Peyer's patch (tissue), 4 donors: ENCODE measurements around the gene DVL2. TPM values are rescaled to one million over a fixed set of nuclear protein-coding genes. Genes with fewer than 3 reads are reported as not detected.

ENCODE experiments used
- DNase-seq, 3 donors: peaks; one replicate each; pipeline ENCODE4 v3.0.0-alpha.2; 2017 to 2019
- H3K27ac ChIP-seq, 4 donors: fragments of 200-600 bp; sonication (generic); one replicate each; pipeline ENCODE4 v1.5.1; 2016 to 2019
- H3K27me3 ChIP-seq, 2 donors: fragments of 200-600 bp; sonication (generic); one replicate each; pipeline ENCODE4 v1.5.1; 2019
- H3K36me3 ChIP-seq, 3 donors: fragments of 200-600 bp; sonication (generic); one replicate each; pipeline ENCODE4 v1.5.1; 2016 to 2019
- H3K4me1 ChIP-seq, 4 donors: fragments of 200-600 bp; sonication (generic); one replicate each; pipeline ENCODE4 v1.5.1; 2016 to 2019
- H3K4me3 ChIP-seq, 4 donors: fragments of 200-600 bp; sonication (generic); 1 replicate in 3 of 4; 2 replicates in 1 of 4; pipeline ENCODE4 v1.5.1; 2016 to 2019; ENCODE audit warnings: mild to moderate bottlenecking in 1 of 4
- H3K9me3 ChIP-seq, 4 donors: fragments of 200-600 bp; sonication (generic); one replicate each; pipeline ENCODE4 v1.5.1; 2016 to 2019; ENCODE audit warnings: mild to moderate bottlenecking in 1 of 4
- CTCF ChIP-seq, 6 experiments: fragments of 450-650 bp in 4 of 6; fragments of 200-600 bp in 2 of 6; sonication (generic) in 1 of 6; IDR thresholded peaks; one replicate each; pipeline ENCODE4 v1.5.1; 2017 to 2019; ENCODE audit warnings: antibody characterized with exemption in 6 of 6, mild to moderate bottlenecking in 3 of 6, moderate library complexity in 1 of 6
- POLR2A ChIP-seq, 2 donors: fragments of 450-650 bp; IDR thresholded peaks; one replicate each; pipeline ENCODE4 v1.5.1; 2017; ENCODE audit warnings: antibody characterized with exemption in 2 of 2, mild to moderate bottlenecking in 2 of 2, moderate library complexity in 2 of 2
- total RNA-seq, 4 donors: library from RNA; depleted of rRNA; stranded (reverse); fragments of >200 nt; gene quantifications; one replicate each; pipeline ENCODE4 v1.1.0, GENCODE V29; 2016

DVL2 gene
- total RNA-seq, 4 donors from 2014 or later, result 42.1 to 61.9 (median 50.1) TPM

GRCh38 chr17:7242717-7243452 lies 8.6 kb upstream of the DVL2 start:
- DNase-seq, result peak; percentile 97 to 99 (median 97)
- Histone ChIP-seq H3K4me3 (peak overlapping the region; percentile 81 to 95 (median 88)), H3K27ac (peak overlapping the region; percentile 98 to 99 (median 98)), H3K4me1 (peaks cover 0 to 25% (median 13%) of the 10 kb centered on the region in 4 donors), H3K36me3 (peaks cover 0 to 48% (median 0%) of the 10 kb centered on the region in 3 donors), H3K9me3 (no peaks in the 10 kb centered on the region), H3K27me3 (no peaks in the 10 kb centered on the region)
- TF ChIP-seq POLR2A (IDR thresholded peaks at IDR 0.05) (peak; percentile 47 to 59), CTCF (IDR thresholded peaks at IDR 0.05) (peak in 3 of 6 experiments; percentile 5 to 25 (median 5))

GRCh38 chr17:7241783-7242716 lies 7.7 kb upstream of the DVL2 start, which contains the start of gene GABARAP:
Gene GABARAP (minus strand): TSS chr17:7242449. CDS start chr17:7242330, 119 bp downstream.
- H3K4me1 ChIP-seq, result peaks cover 0 to 32% (median 13%) of the 10 kb centered on the region in 4 donors
- no peaks in the 10 kb centered on the region for H3K9me3 ChIP-seq
- H3K27ac ChIP-seq, result peak within 1 kb of the TSS; percentile 98 to 99 (median 98)
- no peaks in the 10 kb centered on the region for H3K27me3 ChIP-seq
- peak within 1 kb of the TSS; percentile 81 to 95 (median 88) for H3K4me3 ChIP-seq
- TF ChIP-seq POLR2A (IDR thresholded peaks at IDR 0.05) (peak; percentile 47 to 59), CTCF (IDR thresholded peaks at IDR 0.05) (no peak)
- DNase-seq, result peak; percentile 95 to 97 (median 96)
- H3K36me3 ChIP-seq, result peaks cover 0 to 47% (median 0%) of the 10 kb centered on the region in 3 donors

- TF ChIP-seq CTCF (IDR thresholded peaks at IDR 0.05) (no peak), POLR2A (IDR thresholded peaks at IDR 0.05) (no peak)
- H3K9me3 ChIP-seq, result no peaks in the 10 kb centered on the region
- H3K36me3 ChIP-seq, result peaks cover 0 to 47% (median 0%) of the 10 kb centered on the region in 3 donors
- H3K27me3 ChIP-seq, result no peaks in the 10 kb centered on the region
- peaks cover 0 to 36% (median 13%) of the 10 kb centered on the region in 4 donors for H3K4me1 ChIP-seq
- peak overlapping the region; percentile 98 to 99 (median 98) for H3K27ac ChIP-seq
- peak overlapping the region; percentile 81 to 95 (median 88) for H3K4me3 ChIP-seq
- no peak for DNase-seq
Measured at GRCh38 chr17:7241090-7241733, 6.9 kb upstream of the DVL2 start.

- TF ChIP-seq CTCF (IDR thresholded peaks at IDR 0.05) (no peak), POLR2A (IDR thresholded peaks at IDR 0.05) (no peak)
- Histone ChIP-seq H3K4me1 (peaks cover 0 to 40% (median 13%) of the 10 kb centered on the region in 4 donors), H3K36me3 (peaks cover 0 to 47% (median 0%) of the 10 kb centered on the region in 3 donors), H3K27me3 (no peaks in the 10 kb centered on the region), H3K27ac (peak overlapping the region in 3 of 4 donors; percentile 98 to 99 (median 99)), H3K4me3 (peak overlapping the region in 2 of 4 donors; percentile 84 to 91), H3K9me3 (no peaks in the 10 kb centered on the region)
- DNase-seq, result no peak
Measured at GRCh38 chr17:7240375-7240774, 6.1 kb upstream of the DVL2 start.
